Prostate gland (tissue), 2 donors: ENCODE data around the gene FARP2. TPM values are rescaled to one million over a fixed set of nuclear protein-coding genes. Genes with fewer than 3 reads are reported as not detected.

Experiments used
- DNase-seq: peaks from one replicate; pipeline ENCODE4 v3.0.0-alpha.2; 2019; ENCODE audit warnings: low spot score
- H3K27ac ChIP-seq, 2 donors: fragments of 200-600 bp; sonication (generic); 2 replicates each; pipeline ENCODE4 v1.5.1; 2017 to 2019
- H3K27me3 ChIP-seq: fragments of 200-600 bp; sonication (generic); replicated peaks from 2 replicates; pipeline ENCODE4 v1.5.1; 2019; ENCODE audit not compliant: insufficient read depth
- H3K36me3 ChIP-seq, 2 donors: fragments of 200-600 bp; sonication (generic); 1 replicate in 1 of 2; 2 replicates in 1 of 2; pipeline versions ENCODE4 v1.5.1 to v1.8.1; 2017 to 2019
- H3K4me1 ChIP-seq: fragments of 200-600 bp; sonication (generic); replicated peaks from 2 replicates; pipeline ENCODE4 v1.5.1; 2019
- H3K4me3 ChIP-seq, 2 donors: fragments of 200-600 bp; sonication (generic); 2 replicates each; pipeline ENCODE4 v1.5.1; 2017 to 2019
- H3K9me3 ChIP-seq: fragments of 200-600 bp; sonication (generic); 2 replicates; pipeline ENCODE4 v1.5.1; 2017
- POLR2A ChIP-seq: fragments of 450-650 bp; IDR thresholded peaks from one replicate; pipeline ENCODE4 v1.6.1; 2016; ENCODE audit warnings: antibody characterized with exemption, mild to moderate bottlenecking
- POLR2AphosphoS5 ChIP-seq: sonication (generic); formaldehyde crosslinking; IDR thresholded peaks from one replicate; pipeline ENCODE4 v1.6.1; 2017; ENCODE audit warnings: antibody characterized with exemption
- WGBS: methylation state at CpG from one replicate; pipeline ENCODE4 v1.1.5; 2018; 5-methylcytosine and 5-hydroxymethylcytosine counted together
- intact Hi-C: fragments of 100-400 bp; cut with DNase I; formaldehyde crosslinking; loops from one replicate; pipeline ENCODE4 v1.14.2; 2022
- total RNA-seq, 2 donors: library from RNA; depleted of rRNA; stranded (reverse); fragments of >200 nt; gene quantifications; one replicate each; pipeline ENCODE4 v1.1.0, GENCODE V29; 2016
- TF ChIP-seq, protein P1 (sequence below), 4 experiments: fragments of 200-600 bp in 2 of 4; fragments of 450-650 bp in 2 of 4; sonication (generic) in 2 of 4; IDR thresholded peaks; 1 replicate in 3 of 4; 2 replicates in 1 of 4; pipeline ENCODE4 v1.5.1; 2016 to 2019; ENCODE audit warnings: antibody characterized with exemption in 4 of 4, mild to moderate bottlenecking in 2 of 4, moderate library complexity in 2 of 4

The FARP2 gene
- total RNA-seq, 2 donors from 2014 or later: 32.4 to 35.9 TPM

DNA sequence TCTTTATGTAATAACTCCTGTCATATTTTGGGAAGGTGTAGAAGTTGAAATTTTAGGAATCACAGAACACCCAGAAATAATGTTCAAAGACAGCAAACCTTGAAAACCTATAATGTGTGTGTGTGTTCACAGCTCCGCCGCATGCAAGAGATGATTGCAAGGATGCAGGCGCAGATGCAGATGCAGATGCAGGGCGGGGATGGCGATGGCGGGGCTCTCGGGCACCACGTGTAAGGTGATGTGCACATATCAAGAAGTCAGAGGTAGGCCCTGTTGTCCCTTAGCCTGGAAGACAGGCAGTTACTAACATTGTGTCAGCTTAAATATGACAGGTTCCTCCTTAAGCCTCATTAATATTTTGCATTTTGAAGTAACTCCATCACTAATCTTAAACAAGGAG, 6.1 kb upstream of the FARP2 start:
- intact Hi-C loops: loop anchor here (10.0 kb wide), 1 partner anchor 155 kb away; the partner anchor contains the start of gene STK25
- WGBS: 97% methylated on average over 8 of the region's 8 CpGs
- H3K9me3 ChIP-seq: no peaks in the 10 kb centered on the region
- no peak for DNase-seq
- H3K27me3 ChIP-seq: no peaks in the 10 kb centered on the region
- H3K4me3 ChIP-seq: no peak overlapping the region
- no peak overlapping the region for H3K27ac ChIP-seq
- peaks cover 9 to 11% of the 10 kb centered on the region in 2 donors for H3K36me3 ChIP-seq
- TF ChIP-seq POLR2AphosphoS5 (no peak), POLR2A (no peak)
- TF ChIP-seq, protein P1, sequence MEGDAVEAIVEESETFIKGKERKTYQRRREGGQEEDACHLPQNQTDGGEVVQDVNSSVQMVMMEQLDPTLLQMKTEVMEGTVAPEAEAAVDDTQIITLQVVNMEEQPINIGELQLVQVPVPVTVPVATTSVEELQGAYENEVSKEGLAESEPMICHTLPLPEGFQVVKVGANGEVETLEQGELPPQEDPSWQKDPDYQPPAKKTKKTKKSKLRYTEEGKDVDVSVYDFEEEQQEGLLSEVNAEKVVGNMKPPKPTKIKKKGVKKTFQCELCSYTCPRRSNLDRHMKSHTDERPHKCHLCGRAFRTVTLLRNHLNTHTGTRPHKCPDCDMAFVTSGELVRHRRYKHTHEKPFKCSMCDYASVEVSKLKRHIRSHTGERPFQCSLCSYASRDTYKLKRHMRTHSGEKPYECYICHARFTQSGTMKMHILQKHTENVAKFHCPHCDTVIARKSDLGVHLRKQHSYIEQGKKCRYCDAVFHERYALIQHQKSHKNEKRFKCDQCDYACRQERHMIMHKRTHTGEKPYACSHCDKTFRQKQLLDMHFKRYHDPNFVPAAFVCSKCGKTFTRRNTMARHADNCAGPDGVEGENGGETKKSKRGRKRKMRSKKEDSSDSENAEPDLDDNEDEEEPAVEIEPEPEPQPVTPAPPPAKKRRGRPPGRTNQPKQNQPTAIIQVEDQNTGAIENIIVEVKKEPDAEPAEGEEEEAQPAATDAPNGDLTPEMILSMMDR (IDR thresholded peaks at IDR 0.05): no peak
- H3K4me1 ChIP-seq: peaks cover 2% of the 10 kb centered on the region

DNA sequence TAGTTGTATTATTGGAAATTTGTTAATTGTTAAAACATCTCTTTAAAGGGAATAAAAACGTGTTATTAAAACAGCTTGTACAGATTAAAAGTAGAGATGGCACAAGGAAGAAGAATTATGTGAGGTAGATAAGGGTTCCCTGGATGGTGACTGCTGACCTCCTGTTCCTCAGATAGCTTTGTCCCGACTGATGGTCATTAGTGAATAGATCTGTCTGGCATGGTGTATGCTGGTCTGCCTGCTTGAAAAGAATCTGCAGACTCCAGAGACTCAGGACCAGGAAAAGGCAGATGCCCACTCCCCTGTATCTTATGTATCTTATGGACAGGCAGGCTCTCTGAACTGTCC, 5.6 kb upstream of the FARP2 start:
- no peak overlapping the region for H3K4me3 ChIP-seq
- H3K9me3 ChIP-seq: no peaks in the 10 kb centered on the region
- no peak overlapping the region for H3K27ac ChIP-seq
- peaks cover 9 to 11% of the 10 kb centered on the region in 2 donors for H3K36me3 ChIP-seq
- DNase-seq: no peak
- intact Hi-C loops: loop anchor here (10.0 kb wide), 1 partner anchor 154 kb away; the partner anchor contains the start of gene STK25
- no peaks in the 10 kb centered on the region for H3K27me3 ChIP-seq
- TF ChIP-seq POLR2AphosphoS5 (no peak), POLR2A (no peak)
- TF ChIP-seq, protein P1 (IDR thresholded peaks at IDR 0.05): no peak
- H3K4me1 ChIP-seq: peaks cover 4% of the 10 kb centered on the region
- WGBS: 67% methylated on average over 2 of the region's 2 CpGs

DNA sequence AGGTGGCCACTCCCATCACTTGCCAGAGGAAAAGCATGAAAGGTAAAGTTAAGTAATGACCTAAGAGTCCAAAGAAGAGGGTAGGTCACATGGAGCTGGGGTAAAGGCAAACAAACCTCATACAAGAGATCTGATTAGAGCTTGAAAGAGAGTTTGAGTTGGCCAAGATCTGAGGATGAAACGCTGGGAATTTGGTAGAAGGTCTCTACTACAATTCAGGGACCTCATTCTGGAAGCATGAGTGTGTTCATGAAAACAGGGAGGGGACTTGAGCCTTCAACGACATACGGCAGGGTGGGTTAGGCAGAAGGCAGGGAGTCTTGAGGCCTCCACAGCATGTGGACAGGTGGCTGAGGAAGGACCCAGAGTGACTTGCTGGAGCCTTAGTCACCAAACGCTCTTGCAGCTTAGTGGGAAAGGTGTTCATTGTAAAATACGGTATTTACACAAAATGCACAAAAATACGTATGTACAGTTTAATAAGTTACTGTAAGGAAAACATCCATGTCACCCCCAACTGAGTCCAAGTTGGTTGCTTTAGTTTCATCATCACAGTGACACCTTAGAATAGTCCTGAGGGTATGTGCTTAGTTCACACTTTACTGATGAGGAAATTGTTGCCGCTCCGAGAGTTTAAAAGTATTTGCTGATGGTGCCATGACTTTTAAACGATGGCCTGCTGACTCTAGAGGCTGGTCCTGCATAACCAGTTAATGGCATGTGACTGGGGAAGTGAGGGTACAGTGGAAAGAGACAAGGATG, 5.0 kb upstream of the FARP2 start:
- WGBS: 67% methylated on average over 9 of the region's 9 CpGs
- Histone ChIP-seq H3K4me1 (peaks cover 4% of the 10 kb centered on the region), H3K27ac (no peak overlapping the region), H3K4me3 (no peak overlapping the region), H3K9me3 (no peaks in the 10 kb centered on the region), H3K36me3 (peaks cover 6 to 11% of the 10 kb centered on the region in 2 donors), H3K27me3 (no peaks in the 10 kb centered on the region)
- TF ChIP-seq, protein P1 (IDR thresholded peaks at IDR 0.05): no peak
- TF ChIP-seq POLR2A (no peak), POLR2AphosphoS5 (no peak)
- DNase-seq: no peak
- intact Hi-C loops: loop anchor here (10.0 kb wide), 1 partner anchor 154 kb away; the partner anchor contains the start of gene STK25

DNA sequence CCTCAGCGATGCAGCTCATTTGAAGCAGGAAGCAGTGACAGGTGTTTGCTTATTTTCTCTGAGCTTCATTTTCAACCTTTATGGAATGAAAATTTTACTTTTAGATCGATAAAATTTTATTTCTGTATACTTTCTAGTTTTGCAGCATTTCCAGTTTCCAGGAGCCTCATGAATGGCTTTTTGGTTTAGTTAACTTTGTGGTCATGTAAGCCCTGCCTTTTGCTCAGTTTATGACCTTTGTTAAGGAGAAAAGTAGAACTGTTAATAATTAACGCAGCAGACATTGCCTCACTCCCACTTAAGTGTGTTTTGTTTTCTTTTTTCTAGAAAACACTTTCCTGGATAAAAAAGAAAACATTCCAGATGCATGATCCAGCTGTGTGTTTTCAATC, 4.4 kb upstream of the FARP2 start:
- WGBS: 41% methylated on average over 3 of the region's 3 CpGs
- Histone ChIP-seq H3K27me3 (no peaks in the 10 kb centered on the region), H3K27ac (no peak overlapping the region), H3K4me1 (peaks cover 4% of the 10 kb centered on the region), H3K9me3 (no peaks in the 10 kb centered on the region), H3K36me3 (peaks cover 4 to 11% of the 10 kb centered on the region in 2 donors), H3K4me3 (no peak overlapping the region)
- TF ChIP-seq POLR2A (no peak), POLR2AphosphoS5 (no peak)
- TF ChIP-seq, protein P1 (IDR thresholded peaks at IDR 0.05): no peak
- intact Hi-C loops: loop anchor here (10.0 kb wide), 1 partner anchor 153 kb away; the partner anchor contains the start of gene STK25
- DNase-seq: no peak

DNA sequence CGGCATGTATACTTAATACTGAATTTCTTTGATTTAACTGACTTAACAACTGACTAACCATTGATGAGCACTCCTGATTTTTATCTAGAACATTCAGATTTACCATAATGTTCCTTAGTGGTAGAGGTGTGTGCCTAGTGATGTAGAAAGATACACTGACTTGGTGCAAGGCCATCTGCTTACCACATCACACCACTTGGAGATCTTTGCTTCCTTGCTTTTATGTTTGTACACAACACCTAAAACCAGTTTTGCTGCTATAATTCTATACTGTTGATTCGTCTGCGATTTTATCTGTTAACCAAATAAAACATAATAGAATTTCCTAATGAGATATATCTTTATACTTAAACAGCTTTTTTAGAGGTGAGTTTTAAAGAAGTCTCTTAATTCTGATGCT, 3.9 kb upstream of the FARP2 start:
- TF ChIP-seq, protein P1 (IDR thresholded peaks at IDR 0.05): no peak
- TF ChIP-seq POLR2AphosphoS5 (no peak), POLR2A (no peak)
- H3K4me3 ChIP-seq: no peak overlapping the region
- no peak for DNase-seq
- H3K27ac ChIP-seq: no peak overlapping the region
- no peaks in the 10 kb centered on the region for H3K9me3 ChIP-seq
- 53% methylated on average over 3 of the region's 3 CpGs for WGBS
- intact Hi-C loops: loop anchor here (10.0 kb wide), 1 partner anchor 153 kb away; the partner anchor contains the start of gene STK25
- peaks cover 9% of the 10 kb centered on the region for H3K4me1 ChIP-seq
- peaks cover 4 to 11% of the 10 kb centered on the region in 2 donors for H3K36me3 ChIP-seq
- no peaks in the 10 kb centered on the region for H3K27me3 ChIP-seq
